SJCRH30 (cell line): ENCODE data around the gene CCDC102B. TPM values are rescaled to one million over a fixed set of nuclear protein-coding genes. Genes with fewer than 3 reads are reported as not detected.
"Not testable (repeated sequence)": the region's sequence is repeated elsewhere in the genome, so short reads cannot be mapped to it uniquely, and the experiment has no call there.

Experiments
- DNase-seq, 2 experiments: peaks; one replicate each; pipeline ENCODE4 v3.0.0-alpha.2; 2015 to 2020
- H3K27ac ChIP-seq: fragments of 250-450 bp; sonication (Bioruptor Pico); 2 replicates; pipeline ENCODE4 v1.5.1; 2020; ENCODE audit warnings: mild to moderate bottlenecking, moderate library complexity
- H3K27me3 ChIP-seq: fragments of 250-450 bp; sonication (Bioruptor Pico); 2 replicates; pipeline ENCODE4 v1.5.1; 2020; ENCODE audit warnings: mild to moderate bottlenecking, moderate library complexity
- H3K36me3 ChIP-seq: fragments of 250-450 bp; sonication (Bioruptor Pico); 2 replicates; pipeline ENCODE4 v1.5.1; 2020; ENCODE audit warnings: mild to moderate bottlenecking, moderate library complexity
- H3K4me1 ChIP-seq: fragments of 250-450 bp; sonication (Bioruptor Pico); 2 replicates; pipeline ENCODE4 v1.5.1; 2020; ENCODE audit warnings: mild to moderate bottlenecking, moderate library complexity
- H3K4me3 ChIP-seq: fragments of 250-450 bp; sonication (Bioruptor Pico); 2 replicates; pipeline ENCODE4 v1.5.1; 2020; ENCODE audit warnings: mild to moderate bottlenecking, moderate library complexity
- H3K9me3 ChIP-seq: fragments of 250-450 bp; sonication (Bioruptor Pico); replicated peaks from 2 replicates; pipeline ENCODE4 v1.5.1; 2020; ENCODE audit warnings: mild to moderate bottlenecking, moderate library complexity
- total RNA-seq: library from RNA; depleted of rRNA; stranded (reverse); fragments of >200 nt; shearing (Covaris generic); gene quantifications from 2 replicates; pipeline ENCODE4 v1.2.3, GENCODE V29; 2014

Gene CCDC102B
- total RNA-seq, 1 experiment from 2014 or later = 0.91 TPM

GRCh38 chr18:69002233-69002632, 204.4 kb downstream of the CCDC102B start:
- H3K9me3 ChIP-seq = no peaks in the 10 kb centered on the region

GRCh38 chr18:69006212-69006611, 208.3 kb downstream of the CCDC102B start:
- H3K4me1 ChIP-seq, H3K27ac ChIP-seq, H3K4me3 ChIP-seq, H3K27me3 ChIP-seq, DNase-seq, H3K9me3 ChIP-seq, H3K36me3 ChIP-seq: not testable (repeated sequence)

More at GRCh38 chr18:69002233-69002632, 204.4 kb downstream of the CCDC102B start:
- Histone ChIP-seq H3K4me3 (no peak overlapping the region), H3K27me3 (no peaks in the 10 kb centered on the region), H3K4me1 (no peaks in the 10 kb centered on the region), H3K36me3 (no peaks in the 10 kb centered on the region), H3K27ac (no peak overlapping the region)
- DNase-seq = peak; percentile 9 to 52

GRCh38 chr18:69008538-69008937, 210.7 kb downstream of the CCDC102B start:
- no peak overlapping the region for H3K4me3 ChIP-seq
- no peaks in the 10 kb centered on the region for H3K4me1 ChIP-seq
- H3K27ac ChIP-seq = no peak overlapping the region
- H3K27me3 ChIP-seq = no peaks in the 10 kb centered on the region
- no peaks in the 10 kb centered on the region for H3K9me3 ChIP-seq
- H3K36me3 ChIP-seq = no peaks in the 10 kb centered on the region
- no peak for DNase-seq

GRCh38 chr18:69021211-69021805, 223.4 kb downstream of the CCDC102B start:
- Histone ChIP-seq H3K4me1 (no peaks in the 10 kb centered on the region), H3K27me3 (no peaks in the 10 kb centered on the region), H3K27ac (no peak overlapping the region), H3K4me3 (no peak overlapping the region), H3K9me3 (no peaks in the 10 kb centered on the region), H3K36me3 (no peaks in the 10 kb centered on the region)
- DNase-seq = no peak

- no peaks in the 10 kb centered on the region for H3K27me3 ChIP-seq
- no peaks in the 10 kb centered on the region for H3K36me3 ChIP-seq
- no peaks in the 10 kb centered on the region for H3K9me3 ChIP-seq
- no peaks in the 10 kb centered on the region for H3K4me1 ChIP-seq
- DNase-seq = no peak
- H3K27ac ChIP-seq = no peak overlapping the region
- no peak overlapping the region for H3K4me3 ChIP-seq
Observed at GRCh38 chr18:69022426-69022825, 224.5 kb downstream of the CCDC102B start.

GRCh38 chr18:69031571-69031970, 233.7 kb downstream of the CCDC102B start:
- no peak overlapping the region for H3K27ac ChIP-seq
- H3K4me3 ChIP-seq = no peak overlapping the region
- no peaks in the 10 kb centered on the region for H3K27me3 ChIP-seq
- H3K36me3 ChIP-seq = no peaks in the 10 kb centered on the region
- no peaks in the 10 kb centered on the region for H3K4me1 ChIP-seq
- H3K9me3 ChIP-seq = no peaks in the 10 kb centered on the region
- no peak for DNase-seq

- no peak overlapping the region for H3K4me3 ChIP-seq
- no peaks in the 10 kb centered on the region for H3K27me3 ChIP-seq
- no peaks in the 10 kb centered on the region for H3K9me3 ChIP-seq
- DNase-seq = no peak
- H3K4me1 ChIP-seq = no peaks in the 10 kb centered on the region
- H3K36me3 ChIP-seq = no peaks in the 10 kb centered on the region
- H3K27ac ChIP-seq = no peak overlapping the region
Observed at GRCh38 chr18:69032009-69032408, 234.1 kb downstream of the CCDC102B start.

GRCh38 chr18:69035756-69036155, 237.9 kb downstream of the CCDC102B start:
- Histone ChIP-seq H3K4me3 (no peak overlapping the region), H3K27me3 (no peaks in the 10 kb centered on the region), H3K9me3 (no peaks in the 10 kb centered on the region), H3K4me1 (no peaks in the 10 kb centered on the region), H3K27ac (no peak overlapping the region), H3K36me3 (no peaks in the 10 kb centered on the region)
- DNase-seq = no peak

GRCh38 chr18:69044215-69044614, 246.3 kb downstream of the CCDC102B start:
- Histone ChIP-seq H3K36me3 (no peaks in the 10 kb centered on the region), H3K4me3 (no peak overlapping the region), H3K4me1 (no peaks in the 10 kb centered on the region), H3K9me3 (no peaks in the 10 kb centered on the region), H3K27me3 (no peaks in the 10 kb centered on the region), H3K27ac (no peak overlapping the region)
- no peak for DNase-seq

- Histone ChIP-seq H3K4me3 (no peak overlapping the region), H3K36me3 (no peaks in the 10 kb centered on the region), H3K27ac (no peak overlapping the region), H3K27me3 (no peaks in the 10 kb centered on the region), H3K9me3 (no peaks in the 10 kb centered on the region), H3K4me1 (no peaks in the 10 kb centered on the region)
- no peak for DNase-seq
Observed at GRCh38 chr18:69064063-69064462, 266.2 kb downstream of the CCDC102B start.

- no peaks in the 10 kb centered on the region for H3K27me3 ChIP-seq
- no peak overlapping the region for H3K4me3 ChIP-seq
- H3K27ac ChIP-seq = no peak overlapping the region
- no peak for DNase-seq
- no peaks in the 10 kb centered on the region for H3K4me1 ChIP-seq
- no peaks in the 10 kb centered on the region for H3K36me3 ChIP-seq
- no peaks in the 10 kb centered on the region for H3K9me3 ChIP-seq
Observed at GRCh38 chr18:69067048-69067447, 269.2 kb downstream of the CCDC102B start.

- no peak overlapping the region for H3K4me3 ChIP-seq
- no peak overlapping the region for H3K27ac ChIP-seq
Observed at GRCh38 chr18:69071680-69072079, 273.8 kb downstream of the CCDC102B start.

GRCh38 chr18:69081846-69082245, 284.0 kb downstream of the CCDC102B start:
- Histone ChIP-seq H3K9me3 (no peaks in the 10 kb centered on the region), H3K27ac (no peak overlapping the region), H3K27me3 (no peaks in the 10 kb centered on the region), H3K4me3 (no peak overlapping the region), H3K36me3 (no peaks in the 10 kb centered on the region), H3K4me1 (no peaks in the 10 kb centered on the region)
- no peak for DNase-seq

More at GRCh38 chr18:69071680-69072079, 273.8 kb downstream of the CCDC102B start:
- Histone ChIP-seq H3K27me3 (no peaks in the 10 kb centered on the region), H3K9me3 (no peaks in the 10 kb centered on the region), H3K4me1 (no peaks in the 10 kb centered on the region), H3K36me3 (no peaks in the 10 kb centered on the region)
- no peak for DNase-seq

GRCh38 chr18:69082499-69082898, 284.6 kb downstream of the CCDC102B start:
- Histone ChIP-seq H3K27ac (no peak overlapping the region), H3K36me3 (no peaks in the 10 kb centered on the region), H3K27me3 (no peaks in the 10 kb centered on the region), H3K9me3 (no peaks in the 10 kb centered on the region), H3K4me3 (no peak overlapping the region), H3K4me1 (no peaks in the 10 kb centered on the region)
- no peak for DNase-seq

GRCh38 chr18:69085951-69086350, 288.1 kb downstream of the CCDC102B start:
- no peaks in the 10 kb centered on the region for H3K27me3 ChIP-seq
- H3K27ac ChIP-seq = no peak overlapping the region
- no peak overlapping the region for H3K4me3 ChIP-seq
- H3K9me3 ChIP-seq = no peaks in the 10 kb centered on the region
- H3K36me3 ChIP-seq = no peaks in the 10 kb centered on the region
- DNase-seq = no peak
- no peaks in the 10 kb centered on the region for H3K4me1 ChIP-seq

GRCh38 chr18:69088973-69089372, 291.1 kb downstream of the CCDC102B start:
- Histone ChIP-seq H3K9me3 (no peaks in the 10 kb centered on the region), H3K4me1 (no peaks in the 10 kb centered on the region), H3K36me3 (no peaks in the 10 kb centered on the region), H3K4me3 (no peak overlapping the region), H3K27ac (no peak overlapping the region), H3K27me3 (no peaks in the 10 kb centered on the region)
- no peak for DNase-seq
